GM21737 (cell line): ENCODE measurements around the gene DENR.
"Not testable (repeated sequence)": the region's sequence is repeated elsewhere in the genome, so short reads cannot be mapped to it uniquely, and the experiment has no call there.

Source experiments
- ATAC-seq: cut with Tn5 transposase; IDR thresholded peaks from one replicate; pipeline ENCODE4 v1.9.1; 2021; ENCODE audit warnings: mild to moderate bottlenecking, moderate library complexity; ENCODE audit not compliant: unreplicated experiment

The DENR gene

GRCh38 chr12:122738571-122738970, 14.1 kb upstream of the DENR start:
- no peak for ATAC-seq

GRCh38 chr12:122740351-122740750, 12.3 kb upstream of the DENR start:
- ATAC-seq: no peak

DNA sequence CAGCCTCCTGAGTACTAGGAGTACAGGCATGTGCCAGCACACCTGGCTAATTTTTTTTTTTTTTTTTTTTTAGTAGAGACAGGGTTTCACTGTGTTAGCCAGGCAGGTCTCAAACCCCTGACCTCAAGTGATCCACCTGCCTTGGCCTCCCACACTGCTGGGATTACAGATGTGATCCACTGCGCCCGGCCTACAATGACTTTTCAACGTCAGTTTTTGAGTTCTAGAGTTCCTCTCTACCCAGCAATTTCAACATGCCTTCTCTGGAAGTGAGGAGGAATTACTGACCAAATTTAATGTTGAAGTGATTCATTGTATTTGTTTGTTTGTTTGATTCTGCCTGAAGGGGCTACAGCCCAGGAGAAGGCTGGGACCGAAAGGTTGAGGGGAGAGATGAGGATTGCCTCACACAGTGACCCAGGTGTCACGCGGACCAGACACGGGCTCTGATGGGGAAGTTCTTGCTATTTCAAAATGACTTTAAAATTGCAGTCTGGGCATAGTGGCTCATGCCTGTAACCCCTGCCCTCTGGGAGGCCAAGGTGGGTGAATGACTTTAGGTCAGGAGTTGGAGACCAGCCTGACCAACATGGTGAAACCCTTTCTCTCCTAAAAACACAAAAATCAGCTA, 8.6 kb upstream of the DENR start:
- no peak for ATAC-seq

GRCh38 chr12:122747224-122748135, 5.1 kb upstream of the DENR start:
- ATAC-seq: no peak

- no peak for ATAC-seq
Measured at GRCh38 chr12:122749569-122750332, 2.9 kb upstream of the DENR start.

- not testable (repeated sequence) for ATAC-seq
Measured at GRCh38 chr12:122750781-122751515, 1.7 kb upstream of the DENR start.

GRCh38 chr12:122753319-122753650, 661 bp downstream of the DENR start:
- no peak for ATAC-seq

GRCh38 chr12:122754790-122755189, 2.2 kb downstream of the DENR start:
- ATAC-seq: no peak

DNA sequence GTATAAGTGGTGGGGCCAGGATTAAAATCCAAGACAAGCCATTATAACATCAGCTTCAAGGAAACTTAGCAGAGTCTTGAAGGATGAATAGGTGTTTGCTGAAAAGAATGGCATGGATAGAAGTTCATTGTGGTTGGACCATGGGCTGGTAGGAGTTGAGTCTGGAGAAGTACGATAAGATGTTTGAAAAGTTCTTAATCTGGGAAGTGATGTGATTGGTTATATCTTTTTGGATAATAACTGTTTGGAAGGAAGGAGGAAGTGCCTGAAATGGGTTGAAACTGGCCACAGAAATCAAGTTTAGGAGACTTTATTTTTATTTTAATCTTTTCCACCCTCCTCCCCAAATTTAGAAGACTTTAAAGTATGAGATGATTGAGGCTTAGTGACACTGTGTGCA, 4.9 kb downstream of the DENR start:
- no peak for ATAC-seq

DNA sequence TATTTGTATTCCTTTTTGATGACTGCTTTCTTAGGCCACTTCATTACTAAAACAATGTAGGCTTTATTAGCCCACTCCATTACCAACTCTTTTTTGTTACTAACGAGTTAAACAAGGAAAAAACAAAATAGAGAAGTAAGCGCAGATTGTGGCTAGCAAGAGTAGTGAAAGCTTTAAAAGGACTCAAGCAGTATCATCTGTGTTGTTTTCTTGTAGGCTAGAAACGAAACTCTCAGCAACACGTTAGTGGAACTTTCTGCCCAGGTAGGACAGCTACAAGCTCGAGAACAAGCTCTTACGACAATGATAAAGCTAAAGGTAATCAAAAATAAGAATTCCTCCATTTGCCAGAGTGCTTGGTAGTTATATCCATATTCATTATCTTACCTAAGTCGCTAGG, 32.9 kb downstream of the DENR start:
- ATAC-seq: no peak

GRCh38 chr12:122788387-122788786, 35.8 kb downstream of the DENR start:
- ATAC-seq: no peak

GRCh38 chr12:122789637-122790036, 37.0 kb downstream of the DENR start:
- ATAC-seq: no peak

GRCh38 chr12:122790393-122791075, 37.9 kb downstream of the DENR start:
- ATAC-seq: no peak

DNA sequence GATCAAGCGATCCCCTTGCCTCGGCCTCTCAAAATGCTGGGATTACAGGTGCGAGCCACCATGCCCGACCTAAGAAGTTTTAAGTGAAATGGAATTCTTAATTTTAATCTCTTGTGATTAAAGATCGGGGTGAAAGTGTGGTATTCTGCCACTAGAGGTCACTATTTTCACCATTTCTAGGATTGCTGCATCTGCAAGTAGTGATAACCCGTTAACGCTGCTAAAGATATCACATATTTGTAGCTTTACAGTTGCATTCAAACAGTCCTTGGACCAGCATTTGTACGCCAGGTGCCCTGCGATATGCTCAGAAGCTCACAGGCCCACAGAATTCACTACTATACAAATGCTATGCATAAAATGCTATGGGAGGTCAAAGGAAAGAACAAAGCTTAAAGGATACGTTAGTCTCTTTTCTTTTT, 41.1 kb downstream of the DENR start:
- ATAC-seq: no peak

DNA sequence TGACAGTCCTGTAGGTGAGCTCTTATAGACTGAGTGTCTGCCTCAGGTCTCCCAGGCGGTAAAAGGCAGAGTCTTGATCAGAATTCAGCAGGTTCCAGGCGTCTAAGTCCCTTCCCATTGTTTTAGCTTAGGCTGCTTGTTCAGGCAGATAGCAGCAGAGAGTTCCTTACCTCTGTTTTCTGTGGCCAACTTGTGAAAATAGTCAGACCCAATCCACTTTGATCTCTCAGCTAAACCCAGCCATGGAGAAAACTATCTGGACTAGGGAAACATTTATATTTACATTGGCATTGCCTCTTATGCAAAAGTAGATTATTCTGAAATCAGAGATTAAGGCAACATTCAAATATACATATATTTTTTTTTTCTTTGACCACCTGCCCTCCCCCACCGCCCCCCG, 43.2 kb downstream of the DENR start:
- ATAC-seq: no peak

DNA sequence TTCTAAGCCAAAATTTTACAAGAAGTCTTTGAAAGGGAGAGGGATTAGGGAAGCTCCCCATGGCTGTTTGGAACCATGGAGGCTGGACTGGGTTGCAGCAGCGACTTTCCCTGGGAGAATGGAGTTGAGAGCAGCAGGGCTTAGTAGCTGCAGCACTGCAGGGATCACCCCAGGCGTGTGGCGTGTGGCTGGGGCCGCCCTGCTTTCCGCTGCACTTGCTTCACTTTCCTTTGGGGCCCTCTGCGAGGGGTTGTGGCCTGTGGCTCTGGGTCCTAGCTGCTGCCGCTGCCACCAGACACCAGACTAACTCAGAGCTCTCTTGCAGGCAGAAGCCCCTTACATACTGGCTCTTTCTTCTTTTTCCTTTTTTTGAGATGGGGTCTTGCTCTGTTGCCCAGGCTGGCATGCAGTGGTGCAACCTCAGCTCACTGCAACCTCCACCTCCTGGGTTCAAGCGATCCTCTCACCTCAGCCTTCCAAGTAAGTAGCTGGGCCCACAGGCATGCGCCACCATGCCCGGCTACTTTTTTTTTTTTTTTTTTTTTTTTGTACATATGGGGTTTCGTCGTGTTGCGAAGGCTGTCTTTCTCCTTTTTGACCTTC, 47.1 kb downstream of the DENR start:
- ATAC-seq: no peak

DNA sequence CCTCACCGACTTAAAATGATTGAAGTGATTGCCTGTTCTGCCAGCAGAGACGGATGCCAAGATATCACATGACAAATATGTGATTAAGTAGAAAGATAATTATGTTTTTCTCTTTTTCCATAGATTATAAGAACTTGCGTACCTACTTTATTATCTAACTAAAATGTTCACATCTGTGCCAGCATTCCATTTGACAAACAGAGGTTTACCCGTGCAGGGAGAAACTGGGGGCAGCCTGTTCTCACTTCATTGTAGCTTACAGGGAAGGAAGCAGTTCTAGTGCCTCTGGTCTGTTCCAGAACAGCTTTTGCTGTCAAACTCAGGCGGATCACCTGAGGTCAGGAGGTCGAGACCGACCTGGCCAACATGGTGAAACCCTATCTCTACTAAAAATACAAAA, 51.3 kb downstream of the DENR start:
- no peak for ATAC-seq

DNA sequence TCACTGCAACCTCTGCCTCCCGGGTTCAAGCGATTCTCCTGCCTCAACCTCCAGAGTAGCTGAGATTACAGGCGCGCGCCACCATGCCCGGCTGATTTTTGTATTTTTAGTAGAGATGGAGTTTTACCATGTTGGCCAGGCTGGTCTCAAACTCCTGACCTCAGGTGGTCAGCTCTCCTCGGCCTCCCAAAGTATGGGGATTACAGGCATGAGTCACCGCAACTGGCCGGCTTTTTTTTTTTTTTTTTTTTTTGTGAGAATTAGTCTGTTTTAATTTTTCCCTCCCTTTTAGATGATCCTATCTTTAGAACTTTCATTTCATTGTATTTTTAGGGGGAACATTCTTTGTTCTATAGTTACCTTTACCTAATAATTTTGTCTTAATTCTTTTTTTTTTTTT, 52.3 kb downstream of the DENR start:
- ATAC-seq: not testable (repeated sequence)

GRCh38 chr12:122807651-122808050, 55.0 kb downstream of the DENR start:
- no peak for ATAC-seq

GRCh38 chr12:122811777-122812176, 59.2 kb downstream of the DENR start:
- ATAC-seq: no peak
